HG03521 (cell line): ENCODE data around the gene NR5A2.
"Not testable (repeated sequence)": the region's sequence is repeated elsewhere in the genome, so short reads cannot be mapped to it uniquely, and the experiment has no call there.

ENCODE experiments used
- ATAC-seq: cut with Tn5 transposase; IDR thresholded peaks from one replicate; pipeline ENCODE4 v1.9.1; 2021; ENCODE audit warnings: mild to moderate bottlenecking, moderate library complexity; ENCODE audit not compliant: unreplicated experiment

NR5A2 gene

DNA sequence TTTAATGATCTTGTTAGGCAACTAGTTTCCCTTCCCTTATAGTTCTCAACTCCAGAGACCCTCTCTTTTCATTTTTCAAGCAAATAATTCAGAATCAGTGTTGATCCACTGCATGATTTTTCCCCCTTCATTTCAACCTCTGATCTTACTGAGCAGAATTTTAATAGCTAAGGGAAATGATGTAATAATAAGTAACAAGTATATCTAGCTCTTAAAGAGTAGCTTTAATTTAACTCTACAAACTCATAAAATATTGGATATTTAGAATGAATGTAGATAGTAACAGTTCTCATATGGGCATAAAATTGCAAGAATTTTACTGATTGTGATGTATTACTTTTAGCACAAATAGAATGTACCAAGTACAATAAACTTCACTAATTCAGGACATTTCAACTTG is 130.2 kb downstream of the NR5A2 start:
- no peak for ATAC-seq

DNA sequence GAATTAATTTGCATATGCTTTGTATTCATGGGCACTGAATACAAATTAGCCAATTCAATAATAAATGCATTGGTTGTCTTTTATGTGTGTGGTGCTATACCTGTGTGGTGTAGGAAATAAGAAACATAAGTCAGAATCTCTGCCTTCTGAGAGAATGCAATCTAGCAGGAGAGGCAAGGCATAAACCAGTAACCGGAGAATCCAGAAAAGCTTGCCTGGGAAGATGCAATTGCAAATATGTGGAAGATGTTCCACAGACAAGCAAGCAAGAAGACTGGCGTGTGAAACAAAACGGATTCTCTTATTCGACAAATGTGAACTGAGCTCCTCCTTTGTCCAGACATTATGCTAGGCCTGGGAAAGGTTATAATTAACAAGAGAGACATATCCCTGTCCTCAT is 134.3 kb downstream of the NR5A2 start:
- ATAC-seq, result no peak

GRCh38 chr1:200162258-200162657 is 134.7 kb downstream of the NR5A2 start:
- ATAC-seq, result no peak

DNA sequence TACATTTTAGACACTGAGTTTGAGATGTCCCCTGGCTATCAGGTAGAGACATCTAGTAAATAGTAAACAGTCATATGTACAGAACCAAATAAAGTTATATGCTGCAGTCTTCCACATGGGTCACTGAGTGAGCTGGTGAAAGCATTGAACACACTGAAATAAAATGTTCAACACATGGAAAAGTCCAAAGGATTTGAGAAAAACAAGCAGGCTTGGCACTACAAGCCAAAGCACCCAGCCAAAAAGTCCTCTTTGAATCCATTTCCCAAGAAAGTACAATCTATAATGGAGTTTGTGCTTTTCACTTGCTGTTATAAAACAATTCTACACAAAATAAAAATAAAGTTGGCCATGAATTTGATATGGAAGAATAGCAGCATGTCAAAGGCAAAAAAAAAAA is 135.4 kb downstream of the NR5A2 start:
- no peak for ATAC-seq

DNA sequence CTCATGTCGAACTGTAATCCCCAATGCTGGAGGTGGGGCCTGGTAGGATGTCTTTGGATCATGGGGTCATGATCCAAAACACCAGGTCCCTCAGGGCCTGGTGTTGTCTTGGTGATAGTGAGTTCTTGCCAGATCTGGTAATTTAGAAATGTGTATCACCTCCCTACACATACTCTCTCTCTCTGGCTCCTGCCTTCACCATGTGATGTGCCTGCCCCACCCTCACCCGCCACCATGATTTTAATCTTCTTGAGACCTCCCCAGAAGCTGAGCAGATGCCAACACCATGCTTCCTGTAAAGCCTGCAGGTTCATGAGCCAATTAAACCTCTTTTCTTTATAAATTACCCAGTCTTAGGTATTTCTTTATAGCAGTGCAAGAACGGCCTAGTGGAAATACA is 136.4 kb downstream of the NR5A2 start:
- no peak for ATAC-seq

GRCh38 chr1:200165493-200166220 is 138.1 kb downstream of the NR5A2 start:
- ATAC-seq, result no peak

GRCh38 chr1:200166411-200166810 is 138.9 kb downstream of the NR5A2 start:
- ATAC-seq, result no peak

DNA sequence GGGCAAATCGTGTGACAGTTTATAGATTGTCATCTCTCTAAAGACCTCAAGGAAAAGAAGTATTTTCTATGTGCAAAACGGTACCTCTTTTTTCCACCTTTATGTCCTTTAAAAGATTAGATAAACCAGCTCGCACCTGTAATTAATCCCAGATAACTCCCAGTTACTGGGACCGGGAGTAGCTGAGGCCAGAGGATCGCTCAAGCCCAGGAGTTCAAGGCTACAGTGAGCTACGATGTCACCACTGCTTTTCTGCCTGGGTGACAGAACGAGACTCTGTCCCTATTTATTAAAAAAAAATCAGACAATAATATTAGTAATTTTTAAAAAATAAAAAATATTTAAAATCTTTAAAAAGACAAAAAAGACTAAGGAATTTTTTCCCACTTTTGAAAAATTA is 141.4 kb downstream of the NR5A2 start:
- ATAC-seq, result no peak

- no peak for ATAC-seq
These were observed 144.8 kb downstream of the NR5A2 start for GRCh38 chr1:200172311-200172710.

DNA sequence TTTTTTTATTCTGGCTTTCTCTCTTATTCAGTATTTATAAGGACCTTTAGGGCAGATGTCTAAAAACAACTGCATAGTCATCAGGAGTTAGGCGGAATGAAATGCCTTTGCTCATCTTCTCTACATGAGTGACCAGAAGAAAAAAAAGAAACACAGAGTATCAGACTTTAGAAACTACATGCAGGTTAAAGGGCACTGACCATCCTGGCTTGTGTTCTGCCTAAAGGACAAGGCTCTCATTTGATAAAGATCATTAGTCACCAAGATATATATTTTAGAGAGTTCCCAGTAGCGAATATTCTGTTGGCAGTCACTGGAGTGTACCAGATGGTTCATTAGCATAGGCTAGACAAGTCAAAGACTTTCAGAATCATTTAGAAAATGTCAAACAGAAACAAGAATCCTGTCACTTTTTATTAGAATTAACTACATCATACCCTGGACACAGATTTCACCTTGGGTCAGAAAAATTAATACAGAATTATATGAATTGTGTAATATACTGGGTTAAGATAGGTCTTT is 145.6 kb downstream of the NR5A2 start:
- no peak for ATAC-seq

- no peak for ATAC-seq
These were observed 147.2 kb downstream of the NR5A2 start for GRCh38 chr1:200174525-200175295.

DNA sequence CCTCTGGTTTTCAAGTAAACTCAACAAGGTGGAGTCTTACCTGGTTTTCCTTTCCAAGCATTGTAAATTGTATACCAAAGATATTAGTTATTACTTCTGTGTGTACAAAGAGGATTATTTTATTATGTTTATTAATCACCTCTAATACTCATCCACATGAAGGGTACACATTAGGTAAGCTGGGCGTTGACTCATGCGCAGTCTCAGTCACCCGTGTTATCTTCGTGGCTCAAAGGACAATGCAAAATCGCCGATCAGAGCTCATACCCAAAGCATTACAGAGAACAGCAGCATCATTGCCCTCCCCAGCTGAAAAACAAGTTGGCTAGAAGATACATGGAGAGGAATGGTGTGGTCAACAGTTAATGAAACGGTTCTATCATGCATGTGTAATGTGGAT is 148.7 kb downstream of the NR5A2 start:
- ATAC-seq, result no peak

- ATAC-seq, result no peak
These were observed 149.3 kb downstream of the NR5A2 start for GRCh38 chr1:200176798-200177197.

DNA sequence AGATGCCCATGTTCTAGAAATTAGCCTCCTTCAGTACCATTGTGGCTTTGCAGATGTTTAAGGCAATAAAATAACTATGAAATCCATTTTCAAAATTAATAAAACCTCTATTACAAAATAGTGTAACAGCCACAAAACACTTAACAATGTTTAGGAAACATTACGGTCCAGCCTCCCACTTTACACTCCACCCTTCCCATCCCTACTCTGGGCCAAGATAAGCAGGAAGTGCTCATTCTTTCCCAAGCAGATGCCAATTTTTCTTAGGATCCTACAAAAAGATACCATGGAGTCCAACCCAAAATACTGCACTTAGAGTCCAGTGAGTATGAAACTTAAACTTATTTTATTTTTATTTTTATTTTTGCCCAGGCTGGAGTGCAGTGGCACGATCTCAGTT is 150.8 kb downstream of the NR5A2 start:
- no peak for ATAC-seq

DNA sequence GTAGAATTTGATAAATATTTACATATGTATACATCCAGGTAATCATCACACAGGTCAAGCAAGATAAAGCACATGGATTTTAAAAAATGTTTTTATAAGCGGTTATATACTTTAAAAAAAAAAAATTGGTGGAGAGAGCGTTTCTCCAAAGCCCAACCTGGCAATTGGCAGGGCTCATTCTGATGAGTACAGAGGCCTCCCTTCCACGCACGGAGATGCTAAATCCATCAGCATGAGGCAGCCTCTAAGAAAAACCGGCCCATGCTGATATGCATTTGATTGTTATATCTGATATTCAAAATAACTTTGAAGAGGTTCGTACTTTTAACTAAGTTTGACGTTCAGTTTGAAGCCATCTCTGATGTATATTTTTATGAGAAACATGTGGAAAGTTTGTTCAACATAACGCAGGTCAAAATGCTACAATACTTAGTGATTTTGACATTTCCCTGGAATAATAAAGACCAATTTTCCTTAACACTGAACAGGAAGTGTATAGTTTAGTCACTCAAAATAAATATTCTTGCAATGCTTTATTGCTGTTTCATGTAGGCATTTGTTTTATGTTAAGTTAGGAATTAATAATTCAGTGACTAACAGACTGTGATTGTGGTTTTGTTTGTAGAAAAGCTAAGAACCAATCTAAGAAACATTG is 151.7 kb downstream of the NR5A2 start:
- ATAC-seq, result no peak

GRCh38 chr1:200179781-200180160 is 152.3 kb downstream of the NR5A2 start:
- no peak for ATAC-seq

- ATAC-seq, result no peak
These were observed 153.3 kb downstream of the NR5A2 start for GRCh38 chr1:200180821-200181220.

GRCh38 chr1:200181861-200182260 is 154.4 kb downstream of the NR5A2 start:
- no peak for ATAC-seq

DNA sequence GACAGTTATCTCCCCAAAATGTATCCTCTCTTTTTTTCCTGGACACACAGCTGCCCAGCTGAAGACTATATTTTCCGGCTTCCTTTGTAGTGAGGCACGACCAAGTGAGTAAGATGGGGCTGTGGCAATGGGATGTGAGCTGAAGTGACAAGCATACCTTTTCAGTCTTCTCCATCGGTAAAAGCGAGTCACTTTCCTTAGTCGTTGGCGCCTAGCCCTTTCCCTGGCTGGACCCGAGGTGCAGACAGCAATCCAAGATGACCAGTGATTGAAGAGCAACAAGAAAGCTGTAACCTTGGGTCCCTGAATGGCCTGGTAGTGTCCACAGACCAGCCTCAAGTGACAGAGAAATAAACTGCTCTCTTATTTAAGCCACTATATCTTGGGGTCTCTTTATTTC is 155.2 kb downstream of the NR5A2 start:
- ATAC-seq, result no peak

GRCh38 chr1:200183637-200184036 is 156.1 kb downstream of the NR5A2 start:
- no peak for ATAC-seq

- no peak for ATAC-seq
These were observed 156.7 kb downstream of the NR5A2 start for GRCh38 chr1:200184196-200184595.

DNA sequence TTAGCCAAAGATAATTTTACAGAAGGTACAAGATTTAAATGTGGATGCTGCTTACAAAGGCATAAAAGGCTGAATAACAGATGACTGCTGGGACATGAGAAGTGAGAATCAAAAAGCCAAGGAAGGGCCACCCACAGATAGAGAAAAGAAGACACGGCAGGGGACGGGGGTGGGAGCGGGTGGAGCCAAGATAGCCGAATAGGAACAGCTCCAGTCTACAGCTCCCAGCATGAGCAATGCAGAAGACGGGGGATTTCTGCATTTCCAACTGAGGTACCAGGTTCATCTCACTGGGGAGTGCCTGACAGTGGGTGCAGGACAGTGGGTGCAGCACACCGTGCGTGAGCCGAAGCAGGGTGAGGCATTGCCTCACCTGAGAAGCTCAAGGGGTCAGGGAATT is 157.7 kb downstream of the NR5A2 start:
- not testable (repeated sequence) for ATAC-seq
